Right lobe of liver (tissue), 6 donors: Measurements from ENCODE around the gene HS3ST1. TPM values are rescaled to one million over a fixed set of nuclear protein-coding genes. Genes with fewer than 3 reads are reported as not detected.

ENCODE experiments used
- ATAC-seq, 4 donors: fragments of 200-7000 bp; cut with Tn5 transposase; one replicate each; pipeline ENCODE4 v1.9.1; 2020; ENCODE audit warnings: mild to moderate bottlenecking in 4 of 4, moderate library complexity in 4 of 4
- DNase-seq, 3 donors: peaks; one replicate each; pipeline ENCODE4 v3.0.0-alpha.2; 2020
- H3K27ac ChIP-seq, 3 donors: fragments of 200-600 bp; one replicate each; pipeline ENCODE4 v1.8.0; 2022
- H3K27me3 ChIP-seq, 2 donors: fragments of 200-600 bp; one replicate each; pipeline ENCODE4 v1.8.0; 2022
- H3K36me3 ChIP-seq, 4 donors: fragments of 200-600 bp; sonication (generic) in 1 of 4; one replicate each; pipeline versions ENCODE4 v1.5.1 to v1.8.0; 2017 to 2022; ENCODE audit warnings: control low read depth in 1 of 4
- H3K4me1 ChIP-seq, 4 donors: fragments of 200-600 bp; sonication (generic) in 1 of 4; one replicate each; pipeline versions ENCODE4 v1.5.1 to v1.8.0; 2017 to 2022; ENCODE audit warnings: control low read depth in 1 of 4
- H3K4me3 ChIP-seq, 3 donors: fragments of 200-600 bp; one replicate each; pipeline ENCODE4 v1.8.0; 2022
- H3K9me3 ChIP-seq, 4 donors: fragments of 200-600 bp; sonication (generic) in 1 of 4; one replicate each; pipeline versions ENCODE4 v1.5.1 to v1.8.0; 2017 to 2022; ENCODE audit warnings: control low read depth in 1 of 4
- POLR2A ChIP-seq: fragments of 450-650 bp; IDR thresholded peaks from one replicate; pipeline ENCODE4 v1.6.1; 2017; ENCODE audit warnings: antibody characterized with exemption, mild to moderate bottlenecking
- WGBS: methylation state at CpG from one replicate; pipeline ENCODE4 v1.1.6; 2018; ENCODE audit warnings: low coverage, low lambda C conversion rate; ENCODE audit not compliant: insufficient coverage; ENCODE audit errors: missing lambda C conversion rate; 5-methylcytosine and 5-hydroxymethylcytosine counted together
- intact Hi-C, 2 donors: fragments of 100-400 bp; cut with DNase I; formaldehyde crosslinking; loops; one replicate each; pipeline versions ENCODE4 v1.11.2 to v1.14.1; 2022
- total RNA-seq, 6 experiments: library from RNA; depleted of rRNA in 2 of 6; stranded (reverse); fragments of >200 nt in 2 of 6; fragmentation: NEBNext Ultra II Directional in 3 of 6; extraction: Animal tissue kit (Norgen Biotek cat#: 25700) in 3 of 6; gene quantifications; one replicate each; pipeline versions ENCODE4 v1.1.0 to v1.2.4, GENCODE V29; 2016 to 2023
- TF ChIP-seq, protein P1 (sequence below), 4 donors: fragments of 200-600 bp in 3 of 4; fragments of 450-650 bp in 1 of 4; IDR thresholded peaks; one replicate each; pipeline versions ENCODE4 v1.5.1 to v1.8.0; 2016 to 2022; ENCODE audit warnings: antibody characterized with exemption in 4 of 4, mild to moderate bottlenecking in 2 of 4
- donor health status: DM: no; HTN: yes; CAD: no.
- donor health status: DM: no; HTN: no; CAD: no.
- donor health status: DM: no; HTN: no; CAD: no.
- donor health status: DM: no; HTN: yes; CAD: no.
- donor health status: DM: no; HTN: yes; CAD: no.

The HS3ST1 gene
- total RNA-seq, 6 experiments from 2014 or later: 0.11 to 1.2 (median 0.25) TPM

DNA sequence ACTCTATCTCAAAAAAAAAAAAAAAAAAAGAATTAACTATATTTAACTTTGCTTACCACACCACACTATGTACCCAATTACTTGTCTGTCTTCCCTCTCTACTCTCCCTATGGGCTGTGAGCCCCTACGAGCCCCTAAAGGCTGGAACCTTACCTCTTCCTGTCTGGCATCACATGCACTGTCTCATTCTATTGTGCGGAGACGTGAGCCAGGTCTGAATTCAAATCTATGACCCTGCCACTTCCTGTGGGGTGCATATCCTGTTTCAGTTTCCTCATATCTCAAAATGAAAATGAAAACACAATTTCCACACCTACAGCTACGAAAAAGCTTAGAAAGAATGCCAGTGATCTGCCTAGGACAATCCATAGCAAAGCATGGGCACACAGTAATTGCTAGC is 42.9 kb upstream of the HS3ST1 start:
- H3K36me3 ChIP-seq: no peaks in the 10 kb centered on the region
- no peak for TF ChIP-seq POLR2A
- TF ChIP-seq, protein P1, sequence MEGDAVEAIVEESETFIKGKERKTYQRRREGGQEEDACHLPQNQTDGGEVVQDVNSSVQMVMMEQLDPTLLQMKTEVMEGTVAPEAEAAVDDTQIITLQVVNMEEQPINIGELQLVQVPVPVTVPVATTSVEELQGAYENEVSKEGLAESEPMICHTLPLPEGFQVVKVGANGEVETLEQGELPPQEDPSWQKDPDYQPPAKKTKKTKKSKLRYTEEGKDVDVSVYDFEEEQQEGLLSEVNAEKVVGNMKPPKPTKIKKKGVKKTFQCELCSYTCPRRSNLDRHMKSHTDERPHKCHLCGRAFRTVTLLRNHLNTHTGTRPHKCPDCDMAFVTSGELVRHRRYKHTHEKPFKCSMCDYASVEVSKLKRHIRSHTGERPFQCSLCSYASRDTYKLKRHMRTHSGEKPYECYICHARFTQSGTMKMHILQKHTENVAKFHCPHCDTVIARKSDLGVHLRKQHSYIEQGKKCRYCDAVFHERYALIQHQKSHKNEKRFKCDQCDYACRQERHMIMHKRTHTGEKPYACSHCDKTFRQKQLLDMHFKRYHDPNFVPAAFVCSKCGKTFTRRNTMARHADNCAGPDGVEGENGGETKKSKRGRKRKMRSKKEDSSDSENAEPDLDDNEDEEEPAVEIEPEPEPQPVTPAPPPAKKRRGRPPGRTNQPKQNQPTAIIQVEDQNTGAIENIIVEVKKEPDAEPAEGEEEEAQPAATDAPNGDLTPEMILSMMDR (IDR thresholded peaks at IDR 0.05): no peak
- ATAC-seq: peak; percentile 72 to 84 (median 80)
- 26% methylated on average over 4 of the region's 4 CpGs for WGBS
- no peak overlapping the region for H3K4me3 ChIP-seq
- H3K4me1 ChIP-seq: no peaks in the 10 kb centered on the region
- no peaks in the 10 kb centered on the region for H3K27me3 ChIP-seq
- H3K27ac ChIP-seq: no peak overlapping the region
- no peaks in the 10 kb centered on the region for H3K9me3 ChIP-seq
- intact Hi-C loops: no loop called here
- no peak for DNase-seq

DNA sequence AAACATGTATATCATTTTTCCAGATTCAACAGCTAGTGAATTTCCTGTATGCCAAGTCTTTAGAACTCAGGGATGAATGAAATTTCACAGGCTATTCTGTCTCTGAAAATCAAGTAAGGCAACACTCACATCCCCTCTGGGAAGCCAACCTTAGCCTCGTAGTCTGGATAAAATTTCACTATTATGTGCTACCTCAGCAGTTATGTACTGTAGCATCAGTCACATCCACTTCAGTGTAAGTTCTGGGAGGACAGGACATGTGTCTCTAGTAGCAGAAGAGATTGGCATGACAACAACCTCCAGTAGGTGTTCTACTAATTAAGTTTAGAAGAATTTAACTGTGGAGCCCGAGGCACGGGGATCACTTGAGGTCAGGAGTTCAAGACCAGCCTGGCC is 42.4 kb upstream of the HS3ST1 start:
- TF ChIP-seq, protein P1 (IDR thresholded peaks at IDR 0.05): no peak
- TF ChIP-seq POLR2A: no peak
- Histone ChIP-seq H3K27ac (no peak overlapping the region), H3K36me3 (no peaks in the 10 kb centered on the region), H3K4me1 (no peaks in the 10 kb centered on the region), H3K27me3 (no peaks in the 10 kb centered on the region), H3K9me3 (no peaks in the 10 kb centered on the region), H3K4me3 (no peak overlapping the region)
- intact Hi-C loops: no loop called here
- 41% methylated on average over 3 of the region's 3 CpGs for WGBS
- ATAC-seq: no peak
- no peak for DNase-seq

DNA sequence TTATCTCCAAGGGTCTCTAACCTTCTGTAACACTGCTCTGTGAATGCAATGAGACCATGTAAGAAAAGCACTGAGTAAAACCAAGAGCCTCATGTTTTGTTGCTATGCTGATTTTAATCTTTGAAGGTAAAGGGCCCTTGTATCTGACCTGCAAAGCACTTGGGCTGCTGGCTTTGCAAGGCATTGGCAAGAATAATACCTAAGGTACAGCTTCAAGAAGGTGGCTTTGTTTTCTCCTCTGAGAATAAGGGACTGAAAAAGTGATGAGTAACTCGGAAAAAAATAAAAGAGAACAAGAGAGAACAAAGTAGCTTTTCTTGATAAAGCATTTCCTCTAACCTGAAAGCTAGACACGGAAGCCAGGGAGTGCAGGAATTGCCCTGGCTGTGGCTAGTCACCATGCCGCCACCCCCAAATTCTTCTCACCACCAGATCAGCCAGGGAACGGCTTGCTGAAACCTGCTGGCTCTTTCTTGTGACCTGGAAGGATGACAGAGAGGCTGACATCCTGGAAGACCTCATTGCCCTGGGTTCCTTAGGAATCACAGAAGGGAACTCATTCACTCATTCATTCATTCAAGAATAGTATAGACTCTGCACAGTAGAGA is 41.8 kb upstream of the HS3ST1 start:
- no peaks in the 10 kb centered on the region for H3K4me1 ChIP-seq
- WGBS: 33% methylated on average over 4 of the region's 4 CpGs
- no peak for ATAC-seq
- no peaks in the 10 kb centered on the region for H3K9me3 ChIP-seq
- H3K36me3 ChIP-seq: no peaks in the 10 kb centered on the region
- H3K4me3 ChIP-seq: no peak overlapping the region
- intact Hi-C loops: no loop called here
- DNase-seq: no peak
- no peak overlapping the region for H3K27ac ChIP-seq
- H3K27me3 ChIP-seq: no peaks in the 10 kb centered on the region
- TF ChIP-seq POLR2A: no peak
- TF ChIP-seq, protein P1 (IDR thresholded peaks at IDR 0.05): no peak

DNA sequence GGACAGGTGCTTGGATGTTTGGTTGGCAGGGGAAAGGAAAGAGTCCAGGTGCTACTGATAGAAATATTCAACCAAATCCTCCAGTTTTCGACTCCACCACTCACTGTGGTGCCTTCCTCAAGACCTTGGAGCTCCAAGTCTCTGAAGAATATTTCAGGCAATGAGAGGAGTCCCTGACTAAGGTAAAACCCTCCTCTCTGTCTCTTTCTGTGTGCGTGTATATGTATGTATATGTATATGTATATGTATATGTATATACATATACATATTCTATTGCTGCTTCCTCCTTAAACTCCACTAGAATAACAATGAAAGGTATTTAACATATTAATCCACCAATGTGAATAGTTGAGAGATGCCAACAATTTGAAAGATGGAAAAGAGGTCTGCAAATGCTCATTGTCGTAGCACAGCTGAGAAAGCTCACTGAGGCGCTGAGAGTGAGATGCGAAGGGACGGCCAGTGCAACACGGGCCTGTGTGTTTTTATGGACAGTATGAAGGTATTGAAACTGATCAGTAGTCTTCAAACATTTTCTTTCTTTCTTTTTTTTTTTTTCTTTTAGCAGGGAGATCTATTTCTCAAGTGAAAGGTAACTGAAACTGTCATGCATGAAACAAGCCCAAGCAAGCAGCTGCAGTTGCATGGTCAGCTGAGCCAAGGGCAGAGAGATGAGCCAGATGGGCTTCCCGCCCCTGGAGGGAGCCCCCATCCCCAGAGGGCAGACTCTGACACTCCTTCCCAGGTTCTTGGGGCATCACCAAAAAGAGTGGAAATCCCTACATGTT is 41.1 kb upstream of the HS3ST1 start:
- H3K4me1 ChIP-seq: no peaks in the 10 kb centered on the region
- no peaks in the 10 kb centered on the region for H3K9me3 ChIP-seq
- no peaks in the 10 kb centered on the region for H3K36me3 ChIP-seq
- H3K4me3 ChIP-seq: no peak overlapping the region
- intact Hi-C loops: no loop called here
- no peaks in the 10 kb centered on the region for H3K27me3 ChIP-seq
- DNase-seq (no peak), ATAC-seq (no peak)
- H3K27ac ChIP-seq: no peak overlapping the region
- WGBS: 60% methylated on average over 8 of the region's 8 CpGs
- no peak for TF ChIP-seq POLR2A
- TF ChIP-seq, protein P1 (IDR thresholded peaks at IDR 0.05): no peak
